Effector memory CD4-positive, alpha-beta T cell (primary cell): ENCODE results near the gene BRINP2.

Experiments used
- DNase-seq, 3 donors: peaks; one replicate each; pipeline ENCODE4 v3.0.0-alpha.2; 2020
- H3K27ac ChIP-seq: 2 replicates; pipeline ENCODE4 v1.7.0; 2013; ENCODE audit warnings: mild to moderate bottlenecking, low read length, moderate library complexity; ENCODE audit not compliant: insufficient read depth, poor library complexity, severe bottlenecking
- H3K27me3 ChIP-seq: replicated peaks from 2 replicates; pipeline ENCODE4 v1.7.0; 2013; ENCODE audit warnings: mild to moderate bottlenecking, low read length; ENCODE audit not compliant: insufficient read depth, control insufficient read depth, poor library complexity, severe bottlenecking
- H3K36me3 ChIP-seq: 2 replicates; pipeline ENCODE4 v1.7.0; 2013; ENCODE audit warnings: mild to moderate bottlenecking, low read length, moderate library complexity; ENCODE audit not compliant: control insufficient read depth, insufficient read depth
- H3K4me1 ChIP-seq: 2 replicates; pipeline ENCODE4 v1.7.0; 2013; ENCODE audit warnings: low read length, mild to moderate bottlenecking; ENCODE audit not compliant: control insufficient read depth, insufficient read depth, poor library complexity, severe bottlenecking
- H3K4me3 ChIP-seq: 2 replicates; pipeline ENCODE4 v1.7.0; 2013; ENCODE audit warnings: low read length, low read depth, mild to moderate bottlenecking; ENCODE audit not compliant: insufficient read depth, poor library complexity, severe bottlenecking
- H3K9me3 ChIP-seq: 2 replicates; pipeline ENCODE4 v1.7.0; 2013; ENCODE audit warnings: mild to moderate bottlenecking, low read length, moderate library complexity; ENCODE audit not compliant: control insufficient read depth

The BRINP2 gene

DNA sequence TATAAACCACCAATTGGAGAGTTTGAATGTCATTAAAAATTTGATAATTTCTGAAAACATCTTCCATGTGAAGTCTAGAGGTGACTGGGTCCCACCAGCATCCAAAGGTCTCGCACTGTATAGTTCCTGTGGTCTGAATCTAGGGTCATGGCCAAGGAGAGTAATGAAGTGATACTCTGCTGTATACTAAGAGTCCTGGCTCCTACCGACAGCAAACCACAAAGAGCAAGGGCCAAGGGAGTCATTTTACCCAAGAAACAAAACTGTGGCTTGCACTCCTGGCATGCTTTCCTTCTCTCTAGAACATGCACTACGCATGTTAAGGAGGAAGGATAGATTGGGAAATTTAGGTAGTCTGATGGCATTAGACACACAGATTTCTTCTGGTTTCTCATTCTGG lies 115.6 kb downstream of the BRINP2 start:
- no peaks in the 10 kb centered on the region for H3K4me1 ChIP-seq
- no peak overlapping the region for H3K27ac ChIP-seq
- H3K36me3 ChIP-seq = no peaks in the 10 kb centered on the region
- H3K9me3 ChIP-seq = no peaks in the 10 kb centered on the region
- DNase-seq = no peak
- H3K4me3 ChIP-seq = no peak overlapping the region
- no peaks in the 10 kb centered on the region for H3K27me3 ChIP-seq

GRCh38 chr1:177287270-177287669 lies 116.5 kb downstream of the BRINP2 start:
- DNase-seq = no peak
- no peaks in the 10 kb centered on the region for H3K4me1 ChIP-seq
- H3K4me3 ChIP-seq = no peak overlapping the region
- no peaks in the 10 kb centered on the region for H3K9me3 ChIP-seq
- H3K36me3 ChIP-seq = no peaks in the 10 kb centered on the region
- H3K27ac ChIP-seq = no peak overlapping the region
- no peaks in the 10 kb centered on the region for H3K27me3 ChIP-seq

DNA sequence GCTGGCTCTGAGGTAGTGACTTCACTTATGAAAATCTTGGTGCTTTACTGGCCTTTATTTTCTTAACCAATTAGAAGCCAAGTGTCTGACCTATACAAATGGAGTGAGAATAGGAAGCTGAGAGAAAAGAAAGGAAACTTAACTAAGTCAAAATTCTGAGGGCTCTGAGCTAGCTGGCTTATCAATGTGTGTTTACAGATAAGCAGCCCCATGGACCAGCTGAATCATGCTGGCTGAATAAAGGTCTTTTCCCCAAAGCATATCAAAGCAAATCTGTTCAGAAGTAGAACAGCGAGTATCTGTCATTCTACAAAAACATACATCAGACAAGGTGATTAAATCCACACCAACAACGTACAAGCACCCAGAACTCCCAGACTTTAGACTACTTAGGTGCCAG lies 117.2 kb downstream of the BRINP2 start:
- Histone ChIP-seq H3K9me3 (no peaks in the 10 kb centered on the region), H3K27ac (no peak overlapping the region), H3K4me1 (no peaks in the 10 kb centered on the region), H3K27me3 (no peaks in the 10 kb centered on the region), H3K4me3 (no peak overlapping the region), H3K36me3 (no peaks in the 10 kb centered on the region)
- no peak for DNase-seq

DNA sequence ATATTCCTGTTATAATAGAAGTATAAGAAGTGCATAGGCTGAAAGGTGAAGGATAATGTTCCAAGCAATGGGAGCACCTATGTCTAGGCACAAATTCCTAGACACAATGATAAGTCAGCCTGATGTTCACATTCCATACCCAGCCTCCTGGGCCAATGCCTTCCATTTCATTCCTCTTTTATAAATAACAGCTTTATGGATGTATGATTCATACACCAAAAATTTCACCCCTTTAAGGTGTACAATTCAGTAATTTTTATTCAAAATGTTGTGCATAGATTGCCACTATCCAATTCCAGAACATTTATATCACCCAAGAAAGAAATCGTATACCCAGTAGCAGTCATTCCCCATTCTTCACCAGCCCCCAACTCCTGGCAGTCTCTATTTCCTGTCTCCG lies 118.8 kb downstream of the BRINP2 start:
- Histone ChIP-seq H3K9me3 (no peaks in the 10 kb centered on the region), H3K27me3 (no peaks in the 10 kb centered on the region), H3K4me1 (no peaks in the 10 kb centered on the region), H3K27ac (no peak overlapping the region), H3K36me3 (no peaks in the 10 kb centered on the region), H3K4me3 (no peak overlapping the region)
- DNase-seq = no peak

- Histone ChIP-seq H3K27ac (no peak overlapping the region), H3K36me3 (no peaks in the 10 kb centered on the region), H3K4me3 (no peak overlapping the region), H3K4me1 (no peaks in the 10 kb centered on the region), H3K9me3 (no peaks in the 10 kb centered on the region), H3K27me3 (no peaks in the 10 kb centered on the region)
- DNase-seq = no peak
These were observed 129.7 kb downstream of the BRINP2 start for GRCh38 chr1:177300431-177300830.

DNA sequence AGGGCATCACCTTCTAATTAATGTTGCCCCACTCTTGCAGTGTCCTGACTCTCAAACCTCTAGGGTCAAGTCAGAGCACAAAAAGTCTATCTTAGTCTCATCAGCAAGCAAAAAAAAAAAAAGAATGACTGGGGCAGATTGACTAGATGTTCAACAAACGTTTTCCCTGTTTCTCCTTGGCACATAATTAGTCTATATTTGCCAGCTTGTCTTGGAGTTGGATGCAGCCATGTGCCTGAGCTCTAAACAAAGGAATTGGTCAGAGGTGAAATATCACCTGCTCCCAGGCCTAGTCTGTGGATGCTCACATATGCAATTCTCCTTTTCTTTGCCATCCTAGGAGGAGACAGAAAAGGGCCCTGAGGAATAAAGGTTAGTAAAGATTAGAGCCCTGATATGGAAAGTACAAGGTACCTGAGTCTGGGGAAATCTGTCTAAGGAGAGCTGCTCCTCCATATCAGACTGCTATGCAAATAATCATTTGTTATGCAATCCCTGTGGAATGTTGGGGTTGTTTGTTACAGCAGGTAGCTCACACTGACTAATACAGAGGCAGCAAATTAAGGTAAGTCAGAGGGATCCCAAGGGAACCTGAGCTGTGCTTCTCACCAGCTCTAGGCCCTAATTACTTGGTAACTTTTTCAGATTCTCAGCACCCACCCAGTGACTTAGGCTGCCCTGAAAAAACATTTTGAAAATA lies 130.8 kb downstream of the BRINP2 start:
- DNase-seq = no peak

GRCh38 chr1:177302357-177303044 lies 131.7 kb downstream of the BRINP2 start:
- Histone ChIP-seq H3K4me1 (no peaks in the 10 kb centered on the region), H3K27me3 (no peaks in the 10 kb centered on the region), H3K4me3 (no peak overlapping the region), H3K27ac (no peak overlapping the region), H3K9me3 (no peaks in the 10 kb centered on the region), H3K36me3 (no peaks in the 10 kb centered on the region)
- no peak for DNase-seq

More for the DNA sequence above, 130.8 kb downstream of the BRINP2 start:
- no peaks in the 10 kb centered on the region for H3K36me3 ChIP-seq
- no peaks in the 10 kb centered on the region for H3K4me1 ChIP-seq
- no peak overlapping the region for H3K27ac ChIP-seq
- H3K4me3 ChIP-seq = no peak overlapping the region
- H3K9me3 ChIP-seq = no peaks in the 10 kb centered on the region
- H3K27me3 ChIP-seq = no peaks in the 10 kb centered on the region

GRCh38 chr1:177305040-177306018 lies 134.6 kb downstream of the BRINP2 start:
- no peak for DNase-seq
- Histone ChIP-seq H3K27me3 (no peaks in the 10 kb centered on the region), H3K27ac (no peak overlapping the region), H3K4me3 (no peak overlapping the region), H3K4me1 (no peaks in the 10 kb centered on the region), H3K9me3 (no peaks in the 10 kb centered on the region), H3K36me3 (no peaks in the 10 kb centered on the region)

- no peak for DNase-seq
- no peaks in the 10 kb centered on the region for H3K4me1 ChIP-seq
- H3K27ac ChIP-seq = no peak overlapping the region
- no peaks in the 10 kb centered on the region for H3K36me3 ChIP-seq
- H3K9me3 ChIP-seq = no peaks in the 10 kb centered on the region
- no peaks in the 10 kb centered on the region for H3K27me3 ChIP-seq
- H3K4me3 ChIP-seq = no peak overlapping the region
These were observed 135.3 kb downstream of the BRINP2 start for GRCh38 chr1:177306019-177306415.
